Measurements from ENCODE around the gene PPIP5K2.

PPIP5K2 gene

GRCh38 chr5:103245761-103246160, 125.7 kb downstream of the PPIP5K2 start:
- DNase-seq (ENCODE audit: low read depth in 2 of 2): no peak

- no peak for DNase-seq (ENCODE audit: low read depth in 2 of 2)
Measured at GRCh38 chr5:103247118-103247517, 127.0 kb downstream of the PPIP5K2 start.

GRCh38 chr5:103249068-103249467, 129.0 kb downstream of the PPIP5K2 start:
- DNase-seq (ENCODE audit: low read depth in 2 of 2): no peak

- DNase-seq (ENCODE audit: low read depth in 2 of 2): no peak
Measured at GRCh38 chr5:103254921-103255320, 134.8 kb downstream of the PPIP5K2 start.

- no peak for DNase-seq (ENCODE audit: low read depth in 2 of 2)
Measured at GRCh38 chr5:103255691-103256090, 135.6 kb downstream of the PPIP5K2 start.

GRCh38 chr5:103256178-103256577, 136.1 kb downstream of the PPIP5K2 start:
- no peak for DNase-seq (ENCODE audit: low read depth in 2 of 2)

GRCh38 chr5:103258368-103258956, 138.4 kb downstream of the PPIP5K2 start, which contains the start of gene MACIR:
Gene MACIR (plus strand): TSS chr5:103258763. CDS start chr5:103275920, 17,157 bp downstream.
- peak; percentile 81 to 90 for DNase-seq (ENCODE audit: low read depth in 2 of 2)

GRCh38 chr5:103258957-103259704, 139.0 kb downstream of the PPIP5K2 start:
- DNase-seq (ENCODE audit: low read depth in 2 of 2): peak; percentile 28 to 46

- DNase-seq (ENCODE audit: low read depth in 2 of 2): no peak
Measured at GRCh38 chr5:103259705-103260355, 139.7 kb downstream of the PPIP5K2 start.

- DNase-seq (ENCODE audit: low read depth in 2 of 2): no peak
Measured at GRCh38 chr5:103260951-103261350, 140.8 kb downstream of the PPIP5K2 start.

Data from stimulated activated CD4-positive, alpha-beta T cell treated with anti-CD3 and anti-CD28 coated beads, Interleukin-4, amount 100 ng/mL, for 48 hours (primary cell).